Stimulated activated CD8-positive, alpha-beta memory T cell treated with anti-CD3 and anti-CD28 coated beads, Interleukin-7, amount 100 ng/mL, for 4 hours (primary cell): ENCODE data around the gene SCAPER.

ENCODE experiments used
- DNase-seq, 2 donors: peaks; one replicate each; pipeline ENCODE4 v3.0.0-alpha.2; 2020; ENCODE audit warnings: low read depth in 2 of 2

Gene SCAPER

GRCh38 chr15:76905013-76905839 is at the start of gene SCAPER:
SCAPER (minus strand) TSS chr15:76905340; CDS start chr15:76883817, 21,523 bp downstream.
- DNase-seq = peak; percentile 76 to 92

- no peak for DNase-seq
Observed at GRCh38 chr15:76954744-76955143, 49.6 kb upstream of the SCAPER start.

- no peak for DNase-seq
Observed at GRCh38 chr15:76953913-76954312, 48.8 kb upstream of the SCAPER start.

GRCh38 chr15:76951220-76951619 is 46.1 kb upstream of the SCAPER start:
- no peak for DNase-seq

- no peak for DNase-seq
Observed at GRCh38 chr15:76947454-76947853, 42.3 kb upstream of the SCAPER start.

GRCh38 chr15:76945494-76946093 is 40.5 kb upstream of the SCAPER start:
- DNase-seq = no peak

DNA sequence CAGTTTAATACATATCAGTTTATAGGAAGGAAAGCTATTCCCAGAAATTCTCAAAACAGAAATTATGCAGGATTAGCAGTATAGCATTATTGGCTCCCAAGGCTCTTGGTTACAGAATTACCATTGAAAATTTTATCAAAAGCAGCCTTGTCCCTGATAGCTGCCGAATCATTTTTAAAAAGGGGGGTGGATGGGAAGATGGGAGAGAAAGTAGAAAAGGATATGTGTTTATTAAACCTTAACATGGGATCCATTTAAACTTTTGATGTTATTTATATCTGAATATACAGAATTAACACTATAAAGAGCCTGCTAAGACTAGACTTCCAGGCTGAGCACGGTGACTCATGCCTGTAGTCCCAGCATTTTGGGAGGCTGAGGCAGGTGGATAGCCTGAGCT is 37.2 kb upstream of the SCAPER start:
- no peak for DNase-seq

- DNase-seq = no peak
Observed at GRCh38 chr15:76941636-76942035, 36.5 kb upstream of the SCAPER start.

DNA sequence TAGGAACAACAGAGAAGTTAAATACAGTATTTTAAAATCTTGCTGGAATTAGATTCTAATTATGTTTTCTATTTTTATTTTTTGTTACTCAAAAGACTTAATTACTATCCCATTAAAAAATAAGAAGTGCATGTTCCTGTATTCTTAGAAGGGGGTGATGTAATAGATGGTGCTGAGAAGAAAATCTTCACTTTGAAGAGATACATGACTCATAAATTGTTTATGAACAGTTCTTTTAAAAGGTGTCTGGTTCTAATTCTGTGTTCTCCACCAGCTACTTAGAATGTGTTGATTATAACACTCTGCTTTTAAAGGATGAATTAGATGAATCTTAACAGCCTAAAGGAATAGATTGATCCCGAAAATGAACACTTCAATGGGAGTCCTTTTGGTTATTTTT is 34.6 kb upstream of the SCAPER start:
- DNase-seq = no peak

GRCh38 chr15:76938752-76939151 is 33.6 kb upstream of the SCAPER start:
- DNase-seq = no peak

GRCh38 chr15:76936671-76937070 is 31.5 kb upstream of the SCAPER start:
- DNase-seq = no peak

DNA sequence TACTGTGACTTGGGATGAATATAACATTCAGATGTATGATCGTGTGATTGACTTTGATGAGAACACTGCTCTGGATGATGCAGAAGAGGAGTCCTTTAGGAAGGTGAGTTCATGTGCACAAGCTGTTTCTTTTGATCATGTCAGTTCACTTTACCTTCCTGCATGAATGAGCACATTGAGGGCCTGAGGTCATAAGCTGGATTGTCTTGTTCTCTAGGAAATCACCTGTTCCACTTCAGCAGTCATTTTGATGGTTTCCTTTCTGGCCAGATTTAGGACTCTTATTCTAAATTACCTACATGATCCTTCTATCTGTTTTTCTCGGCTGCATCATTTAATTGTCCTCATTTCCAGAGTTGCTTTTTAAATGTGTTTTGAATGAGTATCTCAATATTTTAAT is 30.5 kb upstream of the SCAPER start:
- no peak for DNase-seq

DNA sequence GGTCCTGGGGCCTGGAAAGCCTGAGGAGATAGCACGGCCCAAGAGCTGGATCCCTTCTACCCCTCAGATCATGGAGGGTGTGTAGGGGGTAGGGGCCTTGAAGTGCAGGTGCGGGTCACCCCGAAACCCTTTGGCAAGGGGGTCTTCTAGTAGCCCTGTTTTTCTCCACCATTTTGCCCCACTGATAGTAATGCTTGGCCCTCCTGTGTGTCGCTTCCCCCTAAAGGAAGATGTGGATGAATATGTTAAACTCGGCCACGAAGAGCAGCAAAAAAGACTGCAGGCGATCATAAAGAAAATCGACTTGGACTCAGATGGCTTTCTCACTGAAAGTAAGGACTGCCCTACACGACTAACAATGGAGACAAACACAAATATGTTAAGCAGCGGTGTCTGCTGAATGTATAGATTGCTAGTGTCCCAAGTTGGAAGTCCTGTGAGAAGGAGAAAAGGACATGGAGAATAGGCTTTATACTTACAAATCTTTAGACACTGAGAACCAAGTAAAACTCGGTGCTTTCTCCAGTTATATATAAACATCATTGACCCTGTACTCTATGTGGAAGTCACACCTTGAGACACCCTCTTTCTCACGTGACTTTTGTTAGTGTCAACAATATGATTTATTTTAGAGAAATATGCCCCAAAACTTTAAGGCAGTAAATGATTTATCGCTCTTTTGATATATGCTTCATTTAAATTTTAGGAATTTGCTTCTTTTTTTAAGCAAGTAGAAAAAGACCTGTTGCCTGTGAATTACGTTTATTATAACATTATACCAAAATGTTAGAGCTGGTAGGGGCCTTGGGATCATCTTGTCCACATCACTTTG is 27.2 kb upstream of the SCAPER start:
- DNase-seq = no peak

DNA sequence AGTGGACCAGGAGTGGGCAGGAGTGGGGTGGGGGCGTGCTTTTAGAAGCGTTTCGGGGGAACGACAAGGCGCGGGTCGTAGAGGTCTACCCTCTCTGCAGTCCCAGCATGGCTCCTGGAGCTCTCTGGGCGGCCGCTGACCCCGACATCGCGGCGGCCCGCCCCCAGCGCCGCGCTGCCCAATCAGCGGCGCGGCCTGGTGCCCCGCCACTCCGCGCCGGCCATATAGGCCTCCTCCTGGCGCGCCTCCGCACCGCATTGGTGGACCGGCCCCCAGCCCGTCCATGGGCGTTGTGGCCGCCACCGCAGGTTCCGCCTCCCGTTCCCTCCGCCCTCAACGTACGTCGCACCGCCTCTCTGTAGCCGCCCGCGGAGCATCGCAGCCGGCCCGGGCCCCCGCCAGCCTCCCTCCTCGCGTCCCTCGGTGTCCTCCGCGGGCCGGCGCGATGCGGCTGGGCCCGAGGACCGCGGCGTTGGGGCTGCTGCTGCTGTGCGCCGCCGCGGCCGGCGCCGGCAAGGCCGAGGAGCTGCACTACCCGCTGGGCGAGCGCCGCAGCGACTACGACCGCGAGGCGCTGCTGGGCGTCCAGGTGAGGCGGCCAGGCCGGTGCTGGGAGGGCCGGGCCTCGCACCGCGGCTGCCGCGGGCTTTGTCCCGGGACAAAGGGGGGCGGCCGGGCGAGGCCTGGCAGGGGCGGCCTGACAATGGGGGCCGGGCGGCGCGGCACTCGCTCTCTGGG is 26.4 kb upstream of the SCAPER start, which contains the start of gene RCN2:
Gene RCN2 (plus strand): TSS at position 353 of the 738 bp plus-strand sequence. CDS start 93 bp downstream, at position 446.
- DNase-seq = peak; percentile 78 to 93

- DNase-seq = no peak
Observed at GRCh38 chr15:76930831-76931396, 25.8 kb upstream of the SCAPER start.

DNA sequence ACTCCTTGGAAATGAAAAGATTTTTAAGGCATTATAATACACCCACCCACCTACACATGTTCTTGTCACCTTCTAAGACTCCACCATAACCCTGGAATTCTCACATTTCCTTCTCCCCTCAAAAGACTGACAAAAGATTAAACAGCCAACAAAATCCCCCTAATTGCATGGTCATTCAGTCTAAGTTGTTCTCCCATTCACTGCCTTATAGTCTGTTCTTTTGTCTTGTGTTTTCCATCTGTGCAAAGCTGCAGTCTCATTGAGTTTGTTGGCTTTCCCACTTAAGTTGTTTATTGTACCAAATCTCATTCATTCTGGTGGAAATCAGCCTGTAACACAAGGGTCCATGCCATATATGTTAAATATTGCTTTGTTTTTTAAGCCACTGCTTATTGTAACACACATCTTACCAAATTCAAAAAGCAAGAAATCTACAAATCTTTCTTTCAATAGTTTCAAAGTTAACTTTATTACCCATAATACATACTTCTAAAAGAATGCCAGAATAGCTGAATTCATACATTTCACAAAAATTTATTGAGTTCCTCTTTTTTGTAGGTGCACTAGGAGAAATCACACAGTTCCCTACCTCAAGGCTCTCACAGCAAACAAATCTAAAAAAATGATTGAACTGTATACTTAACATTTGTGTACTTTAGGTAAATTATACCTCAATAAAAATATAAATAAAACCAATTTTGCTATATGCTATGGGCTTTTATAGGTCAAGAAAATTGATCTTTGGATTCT is 24.0 kb upstream of the SCAPER start:
- no peak for DNase-seq

- DNase-seq = no peak
Observed at GRCh38 chr15:76928201-76928600, 23.1 kb upstream of the SCAPER start.

DNA sequence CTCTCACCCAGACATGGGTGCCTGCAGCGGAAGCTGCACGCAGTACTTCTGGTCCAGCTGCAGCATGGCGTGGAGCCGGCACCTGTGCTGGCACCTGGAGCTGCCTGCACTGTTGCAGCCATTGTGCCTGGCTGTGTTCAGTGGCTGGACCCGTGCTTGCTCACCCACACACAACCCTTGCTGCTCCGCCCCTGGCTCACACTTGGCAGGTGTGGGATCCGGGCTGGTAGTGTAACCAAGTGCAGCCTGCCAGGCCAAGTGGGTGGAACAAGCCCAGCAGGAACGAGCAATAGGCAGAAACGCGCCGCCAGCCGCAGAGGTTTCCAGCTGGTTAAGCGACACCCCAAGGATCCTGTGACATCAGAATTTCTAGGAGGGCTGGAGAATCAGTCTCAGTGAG is 11.2 kb upstream of the SCAPER start:
- DNase-seq = no peak

DNA sequence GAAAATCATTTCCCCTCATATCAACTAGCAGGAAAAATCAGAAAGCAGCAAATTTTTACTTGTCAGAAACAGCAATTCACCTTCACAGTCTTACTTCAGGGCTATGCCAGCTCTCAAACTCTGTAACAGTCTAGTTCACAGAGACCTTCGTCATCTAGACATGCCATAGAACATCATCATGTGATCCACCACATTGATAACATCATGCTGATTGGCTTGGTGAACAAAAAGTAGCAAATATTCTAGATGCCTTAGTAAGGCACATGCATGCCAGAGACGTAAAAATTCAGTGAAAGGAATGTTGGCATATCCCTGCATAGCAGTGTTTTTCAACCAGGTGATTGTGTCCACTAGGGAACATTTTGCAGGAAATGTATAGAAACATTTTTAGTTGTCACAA is 8.6 kb upstream of the SCAPER start:
- DNase-seq = no peak

DNA sequence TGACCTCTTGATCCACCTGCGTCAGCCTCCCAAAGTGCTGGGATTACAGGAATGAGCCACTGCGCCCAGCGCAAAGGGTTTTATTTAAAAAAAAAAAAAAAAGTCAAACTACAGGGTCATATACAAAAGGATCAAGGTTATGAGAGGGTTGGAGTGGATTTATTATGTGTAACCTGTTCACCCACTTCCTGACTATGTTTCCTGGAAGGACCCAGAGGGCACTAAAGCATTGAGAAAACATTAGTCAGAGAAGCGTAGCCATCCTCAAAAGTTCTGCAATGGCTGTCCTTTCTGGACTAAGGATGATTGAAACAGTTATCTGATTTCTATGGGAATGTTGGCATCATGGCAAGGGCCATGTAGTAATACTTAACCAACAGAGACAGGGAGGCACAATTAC is 7.3 kb upstream of the SCAPER start:
- no peak for DNase-seq

DNA sequence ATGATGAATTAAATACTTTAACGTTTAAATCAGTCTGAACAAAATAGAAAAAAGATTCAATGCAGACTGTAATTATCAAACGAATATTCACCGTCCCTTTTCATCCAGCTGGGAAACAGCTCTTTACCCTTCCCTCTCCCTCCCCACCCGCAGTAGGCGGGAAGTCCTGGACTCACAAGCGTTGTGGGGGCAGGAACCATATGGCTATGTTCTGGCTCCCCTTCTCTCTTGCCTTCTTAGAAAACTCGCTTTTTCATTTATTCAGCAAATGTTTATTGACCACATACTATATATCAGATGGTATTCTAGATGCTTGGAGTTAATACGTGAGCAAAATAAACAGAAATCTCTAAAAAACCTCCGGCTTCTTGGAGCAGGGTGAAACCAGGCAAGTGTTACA is 715 bp upstream of the SCAPER start:
- DNase-seq = no peak
